Mammary microvascular endothelial cell (primary cell): ENCODE data around the gene TMEM81. TPM values are rescaled to one million over a fixed set of nuclear protein-coding genes. Genes with fewer than 3 reads are reported as not detected.

ENCODE experiments used
- total RNA-seq: library from RNA; depleted of rRNA; stranded (reverse); fragments of >200 nt; gene quantifications from 2 replicates; pipeline ENCODE4 v1.2.3, GENCODE V29; 2015

Gene TMEM81
- 0.60 and 1.1 TPM in 2 replicates for total RNA-seq

GRCh38 chr1:205084360-205084759 lies at the start of gene TMEM81:
TSS of gene TMEM81 (minus strand) at chr1:205084460. CDS start at chr1:205084320, 140 bp downstream.

GRCh38 chr1:205121660-205122488 lies 37.6 kb upstream of the TMEM81 start, which contains the start of gene RBBP5:
TSS of gene RBBP5 (minus strand) at chr1:205121978. CDS start at chr1:205121873, 105 bp downstream.

DNA sequence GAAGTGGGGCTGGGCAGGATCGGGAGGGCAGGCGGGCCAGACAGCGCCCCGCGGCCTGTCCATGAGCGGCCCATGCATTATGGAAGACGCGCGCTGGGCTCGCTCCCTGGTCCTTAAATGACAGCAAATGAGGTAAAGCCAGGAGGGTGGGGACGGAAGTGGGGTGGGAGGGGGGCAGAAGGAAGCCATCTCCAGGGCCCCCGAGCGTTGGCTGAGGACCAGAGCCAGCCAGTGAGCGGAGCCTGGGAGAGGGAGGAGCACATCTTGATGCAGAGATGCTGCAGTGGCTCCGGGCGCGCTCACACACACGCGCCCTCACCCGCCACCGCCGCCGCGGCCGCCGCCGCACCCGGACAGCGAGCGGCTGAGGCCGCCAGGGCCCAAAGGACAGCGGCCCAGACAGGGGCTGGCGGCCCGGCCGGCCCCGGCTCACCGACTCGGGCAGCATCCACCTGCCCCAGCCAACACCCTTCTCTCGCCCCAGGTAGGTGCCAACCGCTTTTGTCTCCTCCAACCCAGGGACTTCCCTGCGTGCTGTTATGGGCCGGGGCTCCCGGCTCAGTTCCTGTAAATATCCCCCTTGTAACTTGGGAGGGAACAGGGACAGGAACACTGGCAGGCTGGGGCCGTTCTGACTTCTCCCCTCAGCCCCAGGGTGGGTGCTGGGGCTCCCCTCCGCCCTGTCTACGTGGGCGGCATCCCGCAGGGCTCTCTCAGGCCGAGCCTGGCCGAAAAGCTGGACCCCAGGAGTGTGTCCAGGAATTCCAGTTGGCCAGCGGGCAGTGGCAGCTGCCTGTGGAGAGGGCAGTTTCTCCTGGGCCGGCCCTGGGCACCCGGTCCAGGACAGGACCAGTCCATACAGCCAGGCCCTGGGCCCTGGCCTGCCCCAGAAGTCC lies 41.1 kb downstream of the TMEM81 start, which contains the start of gene CNTN2:
Gene CNTN2 (plus strand): TSS at position 302 of the 896 bp plus-strand sequence. CDS start 9,974 bp downstream, outside the sequence.

Other genes with a start within 250 kb of the TMEM81 start
- not detected in 2 replicates for gene NFASC, start 213.6 kb downstream of the TMEM81 start, total RNA-seq
- not detected in 2 replicates for gene CNTN2, start 41.2 kb downstream of the TMEM81 start, total RNA-seq
- gene RBBP5, start 37.5 kb upstream of the TMEM81 start, total RNA-seq, result 11.9 and 13.3 TPM in 2 replicates
- gene DSTYK, start 127.2 kb upstream of the TMEM81 start, total RNA-seq, result 5.8 and 6.0 TPM in 2 replicates
- gene TMCC2, start 143.5 kb upstream of the TMEM81 start, total RNA-seq, result 2.3 and 4.7 TPM in 2 replicates
- 11.1 and 15.7 TPM in 2 replicates for gene NUAK2, start 237.3 kb upstream of the TMEM81 start, total RNA-seq